HFF-Myc (cell line): ENCODE results near the gene CENPP.

ENCODE experiments used
- DNase-seq: peaks from one replicate; pipeline ENCODE4 v3.0.0-alpha.2; 2011; ENCODE audit warnings: low read depth; ENCODE audit errors: extremely low read depth
- H3K4me3 ChIP-seq: replicated peaks from 2 replicates; pipeline ENCODE4 v1.5.1; 2011; ENCODE audit warnings: low read depth, mild to moderate bottlenecking, control low read depth, low read length
- TF ChIP-seq, protein P1 (sequence below): IDR thresholded peaks from 2 replicates; pipeline ENCODE4 v1.5.1; 2012; ENCODE audit warnings: mild to moderate bottlenecking, low read depth, low read length, control low read depth; ENCODE audit errors: missing control alignments

CENPP gene

DNA sequence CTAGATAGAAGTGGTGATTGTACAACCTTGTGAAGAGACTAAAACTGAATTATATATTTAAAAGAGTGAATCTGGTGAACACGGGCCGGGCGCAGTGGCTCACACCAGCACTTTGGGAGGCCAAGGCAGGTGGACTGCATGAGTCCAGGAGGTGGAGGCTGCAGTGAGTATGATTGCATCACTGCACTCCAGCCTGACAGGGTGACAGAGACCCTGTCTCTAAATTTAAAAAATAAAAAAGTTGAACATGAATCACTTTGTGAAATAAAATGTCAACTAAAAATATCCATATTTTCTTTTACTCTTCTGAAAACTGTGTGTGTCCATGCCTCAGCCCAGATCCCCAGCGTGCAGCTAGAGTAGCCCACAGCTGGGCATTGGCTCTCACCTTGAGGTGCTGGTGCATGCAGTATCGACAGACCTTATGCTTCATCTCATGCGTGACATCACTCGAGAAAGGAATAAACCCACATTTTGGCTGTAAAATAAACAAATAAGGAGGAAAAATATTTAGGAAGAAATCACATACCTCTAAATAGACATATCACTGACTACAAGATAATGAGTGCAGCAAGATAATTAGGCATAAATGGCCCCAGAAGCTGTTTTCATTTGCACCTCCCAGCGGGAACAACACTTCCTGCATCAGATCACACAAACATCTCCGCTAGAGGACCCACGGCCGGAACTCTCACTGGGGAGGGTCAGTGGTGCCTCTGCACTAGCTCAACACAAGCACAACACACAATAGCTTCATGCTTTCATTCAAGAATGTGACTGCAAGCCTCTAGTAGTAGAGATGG lies 322.1 kb downstream of the CENPP start:
- TF ChIP-seq, protein P1, sequence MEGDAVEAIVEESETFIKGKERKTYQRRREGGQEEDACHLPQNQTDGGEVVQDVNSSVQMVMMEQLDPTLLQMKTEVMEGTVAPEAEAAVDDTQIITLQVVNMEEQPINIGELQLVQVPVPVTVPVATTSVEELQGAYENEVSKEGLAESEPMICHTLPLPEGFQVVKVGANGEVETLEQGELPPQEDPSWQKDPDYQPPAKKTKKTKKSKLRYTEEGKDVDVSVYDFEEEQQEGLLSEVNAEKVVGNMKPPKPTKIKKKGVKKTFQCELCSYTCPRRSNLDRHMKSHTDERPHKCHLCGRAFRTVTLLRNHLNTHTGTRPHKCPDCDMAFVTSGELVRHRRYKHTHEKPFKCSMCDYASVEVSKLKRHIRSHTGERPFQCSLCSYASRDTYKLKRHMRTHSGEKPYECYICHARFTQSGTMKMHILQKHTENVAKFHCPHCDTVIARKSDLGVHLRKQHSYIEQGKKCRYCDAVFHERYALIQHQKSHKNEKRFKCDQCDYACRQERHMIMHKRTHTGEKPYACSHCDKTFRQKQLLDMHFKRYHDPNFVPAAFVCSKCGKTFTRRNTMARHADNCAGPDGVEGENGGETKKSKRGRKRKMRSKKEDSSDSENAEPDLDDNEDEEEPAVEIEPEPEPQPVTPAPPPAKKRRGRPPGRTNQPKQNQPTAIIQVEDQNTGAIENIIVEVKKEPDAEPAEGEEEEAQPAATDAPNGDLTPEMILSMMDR = no peak
- DNase-seq = no peak
- H3K4me3 ChIP-seq = no peak overlapping the region

GRCh38 chr9:92648474-92648971 lies 322.8 kb downstream of the CENPP start:
- H3K4me3 ChIP-seq = no peak overlapping the region
- DNase-seq = no peak
- TF ChIP-seq, protein P1 = no peak

GRCh38 chr9:92649007-92649406 lies 323.3 kb downstream of the CENPP start:
- no peak overlapping the region for H3K4me3 ChIP-seq
- TF ChIP-seq, protein P1 = no peak
- DNase-seq = no peak

GRCh38 chr9:92650296-92650695 lies 324.5 kb downstream of the CENPP start:
- no peak overlapping the region for H3K4me3 ChIP-seq
- TF ChIP-seq, protein P1 = no peak
- DNase-seq = no peak

- no peak for DNase-seq
- TF ChIP-seq, protein P1 = no peak
- no peak overlapping the region for H3K4me3 ChIP-seq
Measured at GRCh38 chr9:92650839-92651621, 325.3 kb downstream of the CENPP start.

DNA sequence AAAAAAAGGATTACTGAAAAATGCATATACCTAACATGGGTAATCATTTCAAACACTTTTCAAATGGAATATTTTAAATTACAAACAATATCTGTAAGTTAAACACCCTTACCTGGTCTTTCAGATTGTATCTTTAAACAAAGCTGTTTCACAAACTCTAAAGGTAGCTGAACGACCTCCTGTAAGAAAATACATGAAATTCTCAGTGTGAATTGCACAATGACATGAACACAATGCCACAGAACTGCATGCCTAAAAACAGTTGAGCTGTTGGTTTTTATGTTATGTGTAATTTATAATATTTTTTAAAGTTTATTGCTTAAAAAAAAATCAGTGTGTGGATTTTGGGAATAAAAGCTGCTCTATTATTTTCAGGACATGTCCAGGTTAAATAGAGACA lies 326.7 kb downstream of the CENPP start:
- TF ChIP-seq, protein P1 = no peak
- H3K4me3 ChIP-seq = no peak overlapping the region
- DNase-seq = no peak
